SK-N-SH treated with all-trans-retinoic acid at 6 μM for 48 hours (cell line): ENCODE results near the gene KRTAP4-5.
"Not testable (repeated sequence)": the region's sequence is repeated elsewhere in the genome, so short reads cannot be mapped to it uniquely, and the experiment has no call there.

Experiments used
- ATAC-seq: fragments of 200-7000 bp; cut with Tn5 transposase; 3 replicates; pipeline ENCODE4 v1.9.1; 2020; ENCODE audit warnings: mild to moderate bottlenecking, moderate library complexity
- ARNTL ChIP-seq: fragments of 450-650 bp; formaldehyde crosslinking; IDR thresholded peaks from 2 replicates; pipeline ENCODE4 v1.5.0; 2020; ENCODE audit warnings: low read depth, mild to moderate bottlenecking, moderate library complexity, borderline replicate concordance
- BACH2 ChIP-seq: fragments of 250-450 bp; sonication (Bioruptor Pico); IDR thresholded peaks from 2 replicates; pipeline ENCODE4 v1.9.0; 2021; ENCODE audit warnings: mild to moderate bottlenecking, borderline replicate concordance
- ESRRG ChIP-seq: fragments of 250-450 bp; sonication (Bioruptor Pico); IDR thresholded peaks from 2 replicates; pipeline ENCODE4 v1.6.1; 2021; ENCODE audit warnings: mild to moderate bottlenecking
- PPARA ChIP-seq: fragments of 250-450 bp; sonication (Bioruptor Pico); IDR thresholded peaks from 2 replicates; pipeline ENCODE4 v1.5.0; 2020; ENCODE audit warnings: mild to moderate bottlenecking, borderline replicate concordance
- SNAI2 ChIP-seq: fragments of 250-450 bp; sonication (Bioruptor Pico); IDR thresholded peaks from 2 replicates; pipeline ENCODE4 v1.5.0; 2020; ENCODE audit warnings: mild to moderate bottlenecking, moderate library complexity
- TCF4 ChIP-seq: fragments of 250-450 bp; sonication (Bioruptor Pico); IDR thresholded peaks from 2 replicates; pipeline ENCODE4 v1.8.0; 2021; ENCODE audit warnings: mild to moderate bottlenecking, moderate library complexity, borderline replicate concordance
- TOX ChIP-seq: fragments of 250-450 bp; sonication (Bioruptor Pico); IDR thresholded peaks from 2 replicates; pipeline ENCODE4 v1.8.0; 2021; ENCODE audit warnings: mild to moderate bottlenecking, moderate library complexity, borderline replicate concordance
- ZFP3 ChIP-seq: fragments of 250-450 bp; sonication (Bioruptor Pico); IDR thresholded peaks from 2 replicates; pipeline ENCODE4 v1.5.0; 2020; ENCODE audit warnings: mild to moderate bottlenecking, moderate library complexity
- ZFP30 ChIP-seq: fragments of 450-650 bp; formaldehyde crosslinking; IDR thresholded peaks from 2 replicates; pipeline ENCODE4 v1.5.0; 2022; ENCODE audit warnings: mild to moderate bottlenecking, moderate library complexity
- ZNF8 ChIP-seq: fragments of 450-650 bp; formaldehyde crosslinking; IDR thresholded peaks from 2 replicates; pipeline ENCODE4 v1.5.0; 2020; ENCODE audit warnings: mild to moderate bottlenecking, moderate library complexity
- TF ChIP-seq, protein P1 (sequence below): fragments of 250-450 bp; sonication (Bioruptor Pico); IDR thresholded peaks from 2 replicates; pipeline ENCODE4 v1.5.1; 2020; ENCODE audit warnings: low read depth, mild to moderate bottlenecking, moderate library complexity
- TF ChIP-seq, protein P2 (sequence below): fragments of 250-450 bp; sonication (Bioruptor Pico); IDR thresholded peaks from 2 replicates; pipeline ENCODE4 v1.5.0; 2020; ENCODE audit warnings: mild to moderate bottlenecking, moderate library complexity
- TF ChIP-seq, protein P3 (sequence below): fragments of 250-450 bp; sonication (Bioruptor Pico); IDR thresholded peaks from 2 replicates; pipeline ENCODE4 v1.8.0; 2020; ENCODE audit warnings: mild to moderate bottlenecking, moderate library complexity, borderline replicate concordance
- TF ChIP-seq, protein P4 (sequence below): fragments of 250-450 bp; sonication (Bioruptor Pico); IDR thresholded peaks from 2 replicates; pipeline ENCODE4 v1.8.0; 2021; ENCODE audit warnings: low read depth, mild to moderate bottlenecking, moderate library complexity, borderline replicate concordance
- TF ChIP-seq, protein P5 (sequence below): fragments of 250-450 bp; sonication (Bioruptor Pico); IDR thresholded peaks from 2 replicates; pipeline ENCODE4 v1.5.1; 2021; ENCODE audit warnings: mild to moderate bottlenecking, moderate library complexity

Gene KRTAP4-5

DNA sequence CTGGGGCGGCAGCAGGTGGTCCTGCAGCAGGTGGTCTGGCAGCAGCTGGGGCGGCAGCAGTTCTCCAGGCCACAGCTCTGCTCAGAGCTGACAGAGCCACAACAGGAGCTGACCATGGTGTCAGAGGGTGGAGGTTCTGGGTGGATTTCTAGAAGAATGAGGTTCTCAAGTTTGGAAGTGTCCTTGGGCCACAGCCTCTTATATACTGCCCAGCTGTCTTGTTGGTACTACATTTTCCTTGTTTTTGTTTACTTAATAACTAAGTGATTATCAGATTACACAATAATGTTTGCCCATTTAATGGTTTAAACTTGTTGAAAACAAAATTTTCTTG is at the start of gene KRTAP4-5:
Gene KRTAP4-5 (minus strand): TSS at position 174 of the 334 bp plus-strand sequence. CDS start 58 bp downstream, at position 116.
- ATAC-seq = no peak
- no peak for TF ChIP-seq ZFP3 (CRISPR knock-in tag)
- TF ChIP-seq, protein P1, sequence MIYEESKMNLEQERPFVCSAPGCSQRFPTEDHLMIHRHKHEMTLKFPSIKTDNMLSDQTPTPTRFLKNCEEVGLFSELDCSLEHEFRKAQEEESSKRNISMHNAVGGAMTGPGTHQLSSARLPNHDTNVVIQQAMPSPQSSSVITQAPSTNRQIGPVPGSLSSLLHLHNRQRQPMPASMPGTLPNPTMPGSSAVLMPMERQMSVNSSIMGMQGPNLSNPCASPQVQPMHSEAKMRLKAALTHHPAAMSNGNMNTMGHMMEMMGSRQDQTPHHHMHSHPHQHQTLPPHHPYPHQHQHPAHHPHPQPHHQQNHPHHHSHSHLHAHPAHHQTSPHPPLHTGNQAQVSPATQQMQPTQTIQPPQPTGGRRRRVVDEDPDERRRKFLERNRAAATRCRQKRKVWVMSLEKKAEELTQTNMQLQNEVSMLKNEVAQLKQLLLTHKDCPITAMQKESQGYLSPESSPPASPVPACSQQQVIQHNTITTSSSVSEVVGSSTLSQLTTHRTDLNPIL (CRISPR knock-in tag) = no peak
- TF ChIP-seq ESRRG (CRISPR knock-in tag) = no peak
- no peak for TF ChIP-seq TOX (CRISPR knock-in tag)
- TF ChIP-seq PPARA (CRISPR knock-in tag) = no peak
- TF ChIP-seq, protein P2, sequence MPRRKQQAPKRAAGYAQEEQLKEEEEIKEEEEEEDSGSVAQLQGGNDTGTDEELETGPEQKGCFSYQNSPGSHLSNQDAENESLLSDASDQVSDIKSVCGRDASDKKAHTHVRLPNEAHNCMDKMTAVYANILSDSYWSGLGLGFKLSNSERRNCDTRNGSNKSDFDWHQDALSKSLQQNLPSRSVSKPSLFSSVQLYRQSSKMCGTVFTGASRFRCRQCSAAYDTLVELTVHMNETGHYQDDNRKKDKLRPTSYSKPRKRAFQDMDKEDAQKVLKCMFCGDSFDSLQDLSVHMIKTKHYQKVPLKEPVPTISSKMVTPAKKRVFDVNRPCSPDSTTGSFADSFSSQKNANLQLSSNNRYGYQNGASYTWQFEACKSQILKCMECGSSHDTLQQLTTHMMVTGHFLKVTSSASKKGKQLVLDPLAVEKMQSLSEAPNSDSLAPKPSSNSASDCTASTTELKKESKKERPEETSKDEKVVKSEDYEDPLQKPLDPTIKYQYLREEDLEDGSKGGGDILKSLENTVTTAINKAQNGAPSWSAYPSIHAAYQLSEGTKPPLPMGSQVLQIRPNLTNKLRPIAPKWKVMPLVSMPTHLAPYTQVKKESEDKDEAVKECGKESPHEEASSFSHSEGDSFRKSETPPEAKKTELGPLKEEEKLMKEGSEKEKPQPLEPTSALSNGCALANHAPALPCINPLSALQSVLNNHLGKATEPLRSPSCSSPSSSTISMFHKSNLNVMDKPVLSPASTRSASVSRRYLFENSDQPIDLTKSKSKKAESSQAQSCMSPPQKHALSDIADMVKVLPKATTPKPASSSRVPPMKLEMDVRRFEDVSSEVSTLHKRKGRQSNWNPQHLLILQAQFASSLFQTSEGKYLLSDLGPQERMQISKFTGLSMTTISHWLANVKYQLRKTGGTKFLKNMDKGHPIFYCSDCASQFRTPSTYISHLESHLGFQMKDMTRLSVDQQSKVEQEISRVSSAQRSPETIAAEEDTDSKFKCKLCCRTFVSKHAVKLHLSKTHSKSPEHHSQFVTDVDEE (CRISPR knock-in tag) = no peak
- TF ChIP-seq ZNF8 = no peak
- TF ChIP-seq TCF4 (CRISPR knock-in tag) = no peak
- no peak for TF ChIP-seq SNAI2 (CRISPR knock-in tag)
- TF ChIP-seq, protein P3, sequence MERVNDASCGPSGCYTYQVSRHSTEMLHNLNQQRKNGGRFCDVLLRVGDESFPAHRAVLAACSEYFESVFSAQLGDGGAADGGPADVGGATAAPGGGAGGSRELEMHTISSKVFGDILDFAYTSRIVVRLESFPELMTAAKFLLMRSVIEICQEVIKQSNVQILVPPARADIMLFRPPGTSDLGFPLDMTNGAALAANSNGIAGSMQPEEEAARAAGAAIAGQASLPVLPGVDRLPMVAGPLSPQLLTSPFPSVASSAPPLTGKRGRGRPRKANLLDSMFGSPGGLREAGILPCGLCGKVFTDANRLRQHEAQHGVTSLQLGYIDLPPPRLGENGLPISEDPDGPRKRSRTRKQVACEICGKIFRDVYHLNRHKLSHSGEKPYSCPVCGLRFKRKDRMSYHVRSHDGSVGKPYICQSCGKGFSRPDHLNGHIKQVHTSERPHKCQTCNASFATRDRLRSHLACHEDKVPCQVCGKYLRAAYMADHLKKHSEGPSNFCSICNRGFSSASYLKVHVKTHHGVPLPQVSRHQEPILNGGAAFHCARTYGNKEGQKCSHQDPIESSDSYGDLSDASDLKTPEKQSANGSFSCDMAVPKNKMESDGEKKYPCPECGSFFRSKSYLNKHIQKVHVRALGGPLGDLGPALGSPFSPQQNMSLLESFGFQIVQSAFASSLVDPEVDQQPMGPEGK = no peak
- TF ChIP-seq, protein P4, sequence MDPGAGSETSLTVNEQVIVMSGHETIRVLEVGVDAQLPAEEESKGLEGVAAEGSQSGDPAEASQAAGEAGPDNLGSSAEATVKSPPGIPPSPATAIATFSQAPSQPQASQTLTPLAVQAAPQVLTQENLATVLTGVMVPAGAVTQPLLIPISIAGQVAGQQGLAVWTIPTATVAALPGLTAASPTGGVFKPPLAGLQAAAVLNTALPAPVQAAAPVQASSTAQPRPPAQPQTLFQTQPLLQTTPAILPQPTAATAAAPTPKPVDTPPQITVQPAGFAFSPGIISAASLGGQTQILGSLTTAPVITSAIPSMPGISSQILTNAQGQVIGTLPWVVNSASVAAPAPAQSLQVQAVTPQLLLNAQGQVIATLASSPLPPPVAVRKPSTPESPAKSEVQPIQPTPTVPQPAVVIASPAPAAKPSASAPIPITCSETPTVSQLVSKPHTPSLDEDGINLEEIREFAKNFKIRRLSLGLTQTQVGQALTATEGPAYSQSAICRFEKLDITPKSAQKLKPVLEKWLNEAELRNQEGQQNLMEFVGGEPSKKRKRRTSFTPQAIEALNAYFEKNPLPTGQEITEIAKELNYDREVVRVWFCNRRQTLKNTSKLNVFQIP = no peak
- no peak for TF ChIP-seq ZFP30 (CRISPR knock-in tag)
- TF ChIP-seq BACH2 (CRISPR knock-in tag) = no peak
- TF ChIP-seq ARNTL (CRISPR knock-in tag) = no peak

DNA sequence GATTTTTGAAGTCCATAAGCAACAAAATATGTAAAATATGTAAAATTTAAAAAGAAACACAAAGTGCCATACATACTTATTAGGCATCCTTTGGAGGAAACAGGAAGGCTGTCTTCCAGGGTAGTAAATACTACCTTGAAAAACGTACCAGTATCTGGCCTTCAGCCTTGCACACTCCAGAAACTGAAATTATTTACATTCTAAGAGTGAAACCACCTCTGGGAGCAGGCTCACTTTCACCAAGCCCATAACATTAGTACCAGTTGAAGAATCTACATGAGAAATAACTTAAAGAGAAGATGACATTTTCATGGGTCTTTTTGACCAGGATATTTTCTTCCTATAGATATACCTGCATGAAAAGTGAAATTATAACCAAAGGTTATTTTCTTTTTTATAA is 46.4 kb upstream of the KRTAP4-5 start:
- TF ChIP-seq, protein P5, sequence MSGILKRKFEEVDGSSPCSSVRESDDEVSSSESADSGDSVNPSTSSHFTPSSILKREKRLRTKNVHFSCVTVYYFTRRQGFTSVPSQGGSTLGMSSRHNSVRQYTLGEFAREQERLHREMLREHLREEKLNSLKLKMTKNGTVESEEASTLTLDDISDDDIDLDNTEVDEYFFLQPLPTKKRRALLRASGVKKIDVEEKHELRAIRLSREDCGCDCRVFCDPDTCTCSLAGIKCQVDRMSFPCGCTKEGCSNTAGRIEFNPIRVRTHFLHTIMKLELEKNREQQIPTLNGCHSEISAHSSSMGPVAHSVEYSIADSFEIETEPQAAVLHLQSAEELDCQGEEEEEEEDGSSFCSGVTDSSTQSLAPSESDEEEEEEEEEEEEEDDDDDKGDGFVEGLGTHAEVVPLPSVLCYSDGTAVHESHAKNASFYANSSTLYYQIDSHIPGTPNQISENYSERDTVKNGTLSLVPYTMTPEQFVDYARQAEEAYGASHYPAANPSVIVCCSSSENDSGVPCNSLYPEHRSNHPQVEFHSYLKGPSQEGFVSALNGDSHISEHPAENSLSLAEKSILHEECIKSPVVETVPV (CRISPR knock-in tag) = no peak
- TF ChIP-seq, protein P2 (CRISPR knock-in tag) = no peak
- ATAC-seq = no peak

DNA sequence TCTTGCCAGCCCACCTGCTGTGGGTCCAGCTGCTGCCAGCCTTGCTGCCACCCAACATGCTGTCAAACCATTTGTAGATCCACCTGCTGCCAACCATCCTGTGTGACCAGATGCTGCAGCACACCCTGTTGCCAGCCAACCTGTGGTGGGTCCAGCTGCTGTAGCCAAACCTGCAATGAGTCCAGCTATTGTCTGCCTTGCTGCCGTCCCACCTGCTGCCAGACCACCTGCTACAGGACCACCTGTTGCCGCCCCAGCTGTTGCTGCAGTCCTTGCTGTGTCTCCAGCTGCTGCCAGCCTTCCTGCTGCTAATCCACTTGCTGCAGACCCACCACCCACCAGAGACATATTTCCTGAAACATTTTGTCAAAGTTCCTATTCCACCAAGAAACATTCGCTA is 40.7 kb upstream of the KRTAP4-5 start:
- no peak for TF ChIP-seq BACH2 (CRISPR knock-in tag)
- TF ChIP-seq, all 23 proteins: peak for 0

DNA sequence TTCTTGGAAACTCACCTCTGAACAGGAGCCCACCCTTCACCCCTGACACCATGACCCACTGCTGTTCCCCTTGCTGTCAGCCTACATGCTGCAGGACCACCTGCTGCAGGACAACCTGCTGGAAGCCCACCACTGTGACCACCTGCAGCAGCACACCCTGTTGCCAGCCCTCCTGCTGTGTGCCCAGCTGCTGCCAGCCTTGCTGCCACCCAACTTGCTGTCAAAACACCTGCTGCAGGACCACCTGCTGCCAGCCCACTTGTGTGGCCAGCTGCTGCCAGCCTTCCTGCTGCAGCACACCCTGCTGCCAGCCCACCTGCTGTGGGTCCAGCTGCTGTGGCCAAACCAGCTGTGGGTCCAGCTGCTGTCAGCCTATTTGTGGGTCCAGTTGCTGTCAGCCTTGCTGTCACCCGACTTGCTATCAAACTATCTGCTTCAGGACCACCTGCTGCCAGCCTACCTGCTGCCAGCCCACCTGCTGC is 40.3 kb upstream of the KRTAP4-5 start, which contains the start of gene KRTAP9-1:
Gene KRTAP9-1 (plus strand): TSS at position 51 of the 482 bp plus-strand sequence. CDS start 0 bp downstream, at position 51.
- ATAC-seq = not testable (repeated sequence)

More for the DNA sequence above, 40.7 kb upstream of the KRTAP4-5 start:
- no peak for ATAC-seq
